ENCODE results near the gene PAXIP1.

Gene PAXIP1

GRCh38 chr7:154984601-154985188 is 18.2 kb downstream of the PAXIP1 start:
- Histone ChIP-seq H2BK12ac (ENCODE audit: low read length) (no peak overlapping the region), H4K8ac (ENCODE audit: low read depth, low read length) (no peak overlapping the region), H3K9me3 (replicated peaks in 1 of 2; ENCODE audit: control insufficient read depth in 2 of 2, insufficient read depth in 1 of 2, low read depth in 1 of 2, low read length in 2 of 2) (no peaks in the 10 kb centered on the region), H3K4me3 (ENCODE audit: low read length in 2 of 2) (no peak overlapping the region), H3K23ac (ENCODE audit: low read depth, low read length, poor library complexity) (no peak overlapping the region), H3K27ac (replicated peaks; ENCODE audit: low read length) (no peak overlapping the region), H2BK5ac (ENCODE audit: low read length) (no peak overlapping the region), H3K27me3 (ENCODE audit: control insufficient read depth in 3 of 3, insufficient read depth in 3 of 3, low read depth in 1 of 3, low read length in 3 of 3) (no peaks in the 10 kb centered on the region), H2AFZ (ENCODE audit: low read length) (no peak overlapping the region), H3K18ac (ENCODE audit: low read length) (no peak overlapping the region), H3K4me1 (ENCODE audit: control insufficient read depth in 2 of 2, insufficient read depth in 1 of 2, low read depth in 1 of 2, low read length in 2 of 2) (no peaks in the 10 kb centered on the region), H2BK120ac (ENCODE audit: low read depth, low read length) (no peak overlapping the region), H3K36me3 (replicated peaks in 1 of 2; ENCODE audit: control insufficient read depth in 2 of 2, insufficient read depth in 2 of 2, low read length in 2 of 2) (peaks cover 6 to 78% of the 10 kb centered on the region in 2 donors), H3K79me1 (ENCODE audit: low read depth, low read length) (no peaks in the 10 kb centered on the region), H3K4me2 (ENCODE audit: insufficient read depth, low read length, poor library complexity, severe bottlenecking) (no peak overlapping the region), H3K4ac (ENCODE audit: low read length) (no peak overlapping the region), H3K9ac (ENCODE audit: low read depth, low read length, poor library complexity) (no peak overlapping the region), H3K14ac (ENCODE audit: low read length) (no peak overlapping the region), H4K91ac (ENCODE audit: low read depth, low read length, poor library complexity) (no peak overlapping the region), H2AK5ac (ENCODE audit: low read depth, low read length) (no peak overlapping the region), H2BK15ac (ENCODE audit: low read length) (no peak overlapping the region)
- WGBS, 2 donors (ENCODE audit: extremely low coverage in 2 of 2, insufficient read length in 2 of 2, insufficient replicate concordance in 1 of 2): no CpG with 5 or more reads among the region's 6 CpGs
- DNase-seq (ENCODE audit: low spot score): no peak

- H4K8ac ChIP-seq (ENCODE audit: low read depth, low read length): no peak overlapping the region
- no peak overlapping the region for H3K4me2 ChIP-seq (ENCODE audit: insufficient read depth, low read length, poor library complexity, severe bottlenecking)
- H3K4me3 ChIP-seq (ENCODE audit: low read length in 2 of 2): no peak overlapping the region
- DNase-seq (ENCODE audit: low spot score): no peak
- WGBS, 2 donors (ENCODE audit: extremely low coverage in 2 of 2, insufficient read length in 2 of 2, insufficient replicate concordance in 1 of 2): no CpG with 5 or more reads among the region's 3 CpGs
- H3K4ac ChIP-seq (ENCODE audit: low read length): no peak overlapping the region
- no peaks in the 10 kb centered on the region for H3K27me3 ChIP-seq (ENCODE audit: control insufficient read depth in 3 of 3, insufficient read depth in 3 of 3, low read depth in 1 of 3, low read length in 3 of 3)
- no peaks in the 10 kb centered on the region for H3K9me3 ChIP-seq (replicated peaks in 1 of 2; ENCODE audit: control insufficient read depth in 2 of 2, insufficient read depth in 1 of 2, low read depth in 1 of 2, low read length in 2 of 2)
- no peaks in the 10 kb centered on the region for H3K79me1 ChIP-seq (ENCODE audit: low read depth, low read length)
- H2BK120ac ChIP-seq (ENCODE audit: low read depth, low read length): no peak overlapping the region
- no peak overlapping the region for H3K14ac ChIP-seq (ENCODE audit: low read length)
- no peak overlapping the region for H2AFZ ChIP-seq (ENCODE audit: low read length)
- no peak overlapping the region for H2AK5ac ChIP-seq (ENCODE audit: low read depth, low read length)
- no peak overlapping the region for H3K18ac ChIP-seq (ENCODE audit: low read length)
- peaks cover 13 to 94% of the 10 kb centered on the region in 2 donors for H3K36me3 ChIP-seq (replicated peaks in 1 of 2; ENCODE audit: control insufficient read depth in 2 of 2, insufficient read depth in 2 of 2, low read length in 2 of 2)
- no peak overlapping the region for H2BK12ac ChIP-seq (ENCODE audit: low read length)
- H3K27ac ChIP-seq (replicated peaks; ENCODE audit: low read length): no peak overlapping the region
- H2BK5ac ChIP-seq (ENCODE audit: low read length): no peak overlapping the region
- H3K23ac ChIP-seq (ENCODE audit: low read depth, low read length, poor library complexity): no peak overlapping the region
- no peak overlapping the region for H2BK15ac ChIP-seq (ENCODE audit: low read length)
- H3K4me1 ChIP-seq (ENCODE audit: control insufficient read depth in 2 of 2, insufficient read depth in 1 of 2, low read depth in 1 of 2, low read length in 2 of 2): no peaks in the 10 kb centered on the region
- H4K91ac ChIP-seq (ENCODE audit: low read depth, low read length, poor library complexity): no peak overlapping the region
- no peak overlapping the region for H3K9ac ChIP-seq (ENCODE audit: low read depth, low read length, poor library complexity)
These were observed 24.9 kb downstream of the PAXIP1 start for GRCh38 chr7:154978017-154978416.

GRCh38 chr7:154977250-154977649 is 25.7 kb downstream of the PAXIP1 start:
- Histone ChIP-seq H3K4me1 (ENCODE audit: control insufficient read depth in 2 of 2, insufficient read depth in 1 of 2, low read depth in 1 of 2, low read length in 2 of 2) (no peaks in the 10 kb centered on the region), H2BK5ac (ENCODE audit: low read length) (no peak overlapping the region), H3K4ac (ENCODE audit: low read length) (no peak overlapping the region), H3K9me3 (replicated peaks in 1 of 2; ENCODE audit: control insufficient read depth in 2 of 2, insufficient read depth in 1 of 2, low read depth in 1 of 2, low read length in 2 of 2) (no peaks in the 10 kb centered on the region), H3K27ac (replicated peaks; ENCODE audit: low read length) (no peak overlapping the region), H4K8ac (ENCODE audit: low read depth, low read length) (no peak overlapping the region), H2AK5ac (ENCODE audit: low read depth, low read length) (no peak overlapping the region), H3K4me3 (ENCODE audit: low read length in 2 of 2) (no peak overlapping the region), H4K91ac (ENCODE audit: low read depth, low read length, poor library complexity) (no peak overlapping the region), H3K4me2 (ENCODE audit: insufficient read depth, low read length, poor library complexity, severe bottlenecking) (no peak overlapping the region), H3K36me3 (replicated peaks in 1 of 2; ENCODE audit: control insufficient read depth in 2 of 2, insufficient read depth in 2 of 2, low read length in 2 of 2) (peaks cover 13 to 94% of the 10 kb centered on the region in 2 donors), H2BK15ac (ENCODE audit: low read length) (no peak overlapping the region), H3K23ac (ENCODE audit: low read depth, low read length, poor library complexity) (no peak overlapping the region), H3K9ac (ENCODE audit: low read depth, low read length, poor library complexity) (no peak overlapping the region), H3K14ac (ENCODE audit: low read length) (no peak overlapping the region), H2AFZ (ENCODE audit: low read length) (no peak overlapping the region), H2BK12ac (ENCODE audit: low read length) (no peak overlapping the region), H3K18ac (ENCODE audit: low read length) (no peak overlapping the region), H3K27me3 (ENCODE audit: control insufficient read depth in 3 of 3, insufficient read depth in 3 of 3, low read depth in 1 of 3, low read length in 3 of 3) (no peaks in the 10 kb centered on the region), H3K79me1 (ENCODE audit: low read depth, low read length) (no peaks in the 10 kb centered on the region), H2BK120ac (ENCODE audit: low read depth, low read length) (no peak overlapping the region)
- no CpG with 5 or more reads among the region's 6 CpGs for WGBS, 2 donors (ENCODE audit: extremely low coverage in 2 of 2, insufficient read length in 2 of 2, insufficient replicate concordance in 1 of 2)
- no peak for DNase-seq (ENCODE audit: low spot score)

GRCh38 chr7:154976844-154977243 is 26.1 kb downstream of the PAXIP1 start:
- Histone ChIP-seq H3K14ac (ENCODE audit: low read length) (no peak overlapping the region), H3K4ac (ENCODE audit: low read length) (no peak overlapping the region)
- DNase-seq (ENCODE audit: low spot score): no peak

More at GRCh38 chr7:154976844-154977243, 26.1 kb downstream of the PAXIP1 start:
- Histone ChIP-seq H4K91ac (ENCODE audit: low read depth, low read length, poor library complexity) (no peak overlapping the region), H3K27ac (replicated peaks; ENCODE audit: low read length) (no peak overlapping the region), H3K23ac (ENCODE audit: low read depth, low read length, poor library complexity) (no peak overlapping the region), H2BK120ac (ENCODE audit: low read depth, low read length) (no peak overlapping the region), H2BK5ac (ENCODE audit: low read length) (no peak overlapping the region), H3K9ac (ENCODE audit: low read depth, low read length, poor library complexity) (no peak overlapping the region), H3K4me1 (ENCODE audit: control insufficient read depth in 2 of 2, insufficient read depth in 1 of 2, low read depth in 1 of 2, low read length in 2 of 2) (no peaks in the 10 kb centered on the region), H3K4me3 (ENCODE audit: low read length in 2 of 2) (no peak overlapping the region), H3K18ac (ENCODE audit: low read length) (no peak overlapping the region), H3K27me3 (ENCODE audit: control insufficient read depth in 3 of 3, insufficient read depth in 3 of 3, low read depth in 1 of 3, low read length in 3 of 3) (no peaks in the 10 kb centered on the region), H2AFZ (ENCODE audit: low read length) (no peak overlapping the region), H3K4me2 (ENCODE audit: insufficient read depth, low read length, poor library complexity, severe bottlenecking) (no peak overlapping the region), H3K9me3 (replicated peaks in 1 of 2; ENCODE audit: control insufficient read depth in 2 of 2, insufficient read depth in 1 of 2, low read depth in 1 of 2, low read length in 2 of 2) (no peaks in the 10 kb centered on the region), H3K79me1 (ENCODE audit: low read depth, low read length) (no peaks in the 10 kb centered on the region), H3K36me3 (replicated peaks in 1 of 2; ENCODE audit: control insufficient read depth in 2 of 2, insufficient read depth in 2 of 2, low read length in 2 of 2) (peaks cover 13 to 94% of the 10 kb centered on the region in 2 donors), H2AK5ac (ENCODE audit: low read depth, low read length) (no peak overlapping the region), H2BK15ac (ENCODE audit: low read length) (no peak overlapping the region), H4K8ac (ENCODE audit: low read depth, low read length) (no peak overlapping the region), H2BK12ac (ENCODE audit: low read length) (no peak overlapping the region)
- WGBS, 2 donors (ENCODE audit: extremely low coverage in 2 of 2, insufficient read length in 2 of 2, insufficient replicate concordance in 1 of 2): no CpG with 5 or more reads among the region's 4 CpGs

All from neuronal stem cell (in vitro differentiated cells).